ENCODE data around the gene MPND. TPM values are rescaled to one million over a fixed set of nuclear protein-coding genes. Genes with fewer than 3 reads are reported as not detected.

Gene MPND
- total and polyA plus RNA-seq, 5 donors from 2014 or later: 4.9 to 12.2 (median 5.9) TPM

DNA sequence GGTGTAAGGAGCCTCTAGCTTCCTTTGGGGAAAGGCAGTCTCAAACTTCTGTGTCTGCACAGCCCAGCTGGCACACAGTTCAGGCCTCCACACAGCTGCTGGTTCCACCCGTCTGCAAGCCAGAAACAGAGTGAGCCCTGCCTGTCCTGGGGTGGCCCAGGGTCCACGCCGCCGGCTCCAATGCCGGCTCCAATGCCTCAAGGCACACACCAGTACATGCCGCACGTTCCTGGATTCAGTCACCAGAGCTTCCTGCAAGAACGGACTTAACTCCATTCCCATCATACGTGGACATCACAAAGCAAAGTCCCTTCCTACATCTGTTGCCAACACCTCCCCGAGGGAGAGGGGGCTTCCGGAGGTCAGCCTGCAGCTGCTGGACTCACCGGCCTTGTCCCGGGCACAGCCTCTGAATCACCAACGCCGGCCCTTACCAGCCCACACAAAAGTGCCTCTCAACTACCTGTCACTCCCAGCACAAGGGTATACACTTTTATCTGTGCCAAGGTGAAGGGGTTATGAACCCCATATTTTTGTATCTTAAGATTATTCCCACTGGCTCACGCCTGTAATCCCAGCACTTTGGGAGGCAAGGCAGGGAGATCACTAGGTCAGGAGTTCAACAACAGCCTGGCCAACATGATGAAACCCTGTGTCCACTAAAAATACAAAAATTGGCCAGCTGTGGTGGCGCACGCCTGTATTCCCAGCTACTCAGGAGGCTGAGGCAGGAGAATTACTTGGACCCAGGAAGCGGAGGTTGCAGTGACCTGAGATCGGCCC lies 48.5 kb downstream of the MPND start:
- Mint-ChIP-seq H3K27me3 (no peaks in the 10 kb centered on the region), H3K4me1 (peaks cover 0 to 73% (median 43%) of the 10 kb centered on the region in 4 donors), H3K4me3 (peak overlapping the region in 1 of 4 donors; percentile 21), H3K9me3 (no peaks in the 10 kb centered on the region), H3K36me3 (peaks cover 16% of the 10 kb centered on the region), H3K27ac (peak overlapping the region in 1 of 3 donors; percentile 60)
- no peak for ATAC-seq (ENCODE audit: low read depth in 2 of 2)
- no peaks in the 10 kb centered on the region for H3K27me3 ChIP-seq (ENCODE audit: control insufficient read depth, insufficient read depth, low read length)
- H3K4me3 ChIP-seq (ENCODE audit: low read depth, low read length): no peak overlapping the region
- no peaks in the 10 kb centered on the region for H3K9me3 ChIP-seq (ENCODE audit: control insufficient read depth in 2 of 2, low read length in 2 of 2)
- H3K27ac ChIP-seq (ENCODE audit: insufficient read depth, low read length, poor library complexity, severe bottlenecking): no peak overlapping the region
- peaks cover 38% of the 10 kb centered on the region for H3K36me3 ChIP-seq (ENCODE audit: control insufficient read depth, insufficient read depth, low read length)
- peaks cover 27% of the 10 kb centered on the region for H3K4me1 ChIP-seq (ENCODE audit: control insufficient read depth, insufficient read depth, low read length, poor library complexity, severe bottlenecking)
- DNase-seq: no peak

- no peak overlapping the region for H3K27ac ChIP-seq (ENCODE audit: insufficient read depth, low read length, poor library complexity, severe bottlenecking)
- DNase-seq: no peak
- Mint-ChIP-seq H3K4me3 (peak overlapping the region in 3 of 4 donors; percentile 11 to 33 (median 29)), H3K27me3 (no peaks in the 10 kb centered on the region), H3K4me1 (peaks cover 0 to 83% (median 48%) of the 10 kb centered on the region in 4 donors), H3K36me3 (peaks cover 16% of the 10 kb centered on the region), H3K27ac (peak overlapping the region in 2 of 3 donors; percentile 44 to 83), H3K9me3 (no peaks in the 10 kb centered on the region)
- H3K36me3 ChIP-seq (ENCODE audit: control insufficient read depth, insufficient read depth, low read length): peaks cover 29% of the 10 kb centered on the region
- no peaks in the 10 kb centered on the region for H3K27me3 ChIP-seq (ENCODE audit: control insufficient read depth, insufficient read depth, low read length)
- no peaks in the 10 kb centered on the region for H3K9me3 ChIP-seq (ENCODE audit: control insufficient read depth in 2 of 2, low read length in 2 of 2)
- ATAC-seq (ENCODE audit: low read depth in 2 of 2): no peak
- peaks cover 47% of the 10 kb centered on the region for H3K4me1 ChIP-seq (ENCODE audit: control insufficient read depth, insufficient read depth, low read length, poor library complexity, severe bottlenecking)
- no peak overlapping the region for H3K4me3 ChIP-seq (ENCODE audit: low read depth, low read length)
Measured at GRCh38 chr19:4393947-4394590, 50.7 kb downstream of the MPND start.

DNA sequence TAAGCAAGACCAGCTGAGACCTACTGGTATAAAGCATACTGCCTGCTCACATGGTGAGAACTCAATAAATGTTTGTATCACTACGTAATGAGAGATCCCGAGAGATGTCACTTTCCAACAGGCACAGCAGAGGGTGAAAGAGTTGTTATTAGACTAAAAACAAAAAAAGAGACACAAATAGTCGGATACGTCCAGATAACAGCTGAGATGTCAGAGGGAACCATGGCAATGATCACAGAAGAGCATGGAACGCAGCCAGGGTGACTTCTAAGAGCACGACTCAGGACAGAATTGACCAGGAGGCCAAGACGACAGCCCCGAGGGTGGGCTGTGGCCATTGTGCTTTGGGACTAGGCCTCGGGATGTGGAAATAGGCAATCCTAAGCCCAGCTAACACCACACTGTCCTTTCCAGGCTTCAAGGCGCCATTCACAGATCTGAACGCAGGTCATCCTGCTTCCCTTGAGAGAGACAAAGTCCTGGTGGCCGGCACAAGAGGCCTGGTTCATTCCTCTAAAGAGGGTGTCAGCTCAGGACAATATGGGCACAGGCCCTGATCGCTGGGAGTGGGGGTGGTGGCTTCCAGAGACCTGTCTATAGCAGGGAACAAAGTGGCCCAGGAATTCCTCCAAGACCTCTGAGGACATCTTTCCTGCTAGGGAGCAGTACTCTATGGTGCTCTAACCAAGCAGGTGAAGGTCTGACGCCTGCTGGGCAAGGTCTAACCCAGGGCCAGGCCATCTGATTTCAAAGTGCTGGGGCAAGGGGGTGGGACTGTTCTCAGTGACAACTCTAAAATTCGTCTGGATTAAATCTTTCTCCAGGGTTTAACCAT lies 53.8 kb downstream of the MPND start:
- no peaks in the 10 kb centered on the region for H3K27me3 ChIP-seq (ENCODE audit: control insufficient read depth, insufficient read depth, low read length)
- ATAC-seq (ENCODE audit: low read depth in 2 of 2) (no peak), DNase-seq (no peak)
- Mint-ChIP-seq H3K27me3 (no peaks in the 10 kb centered on the region), H3K27ac (peak overlapping the region in 2 of 3 donors; percentile 38 to 73), H3K4me1 (peaks cover 3 to 81% (median 56%) of the 10 kb centered on the region in 4 donors), H3K4me3 (peak overlapping the region; percentile 27 to 92 (median 66)), H3K9me3 (no peaks in the 10 kb centered on the region), H3K36me3 (peaks cover 14% of the 10 kb centered on the region)
- no peak overlapping the region for H3K27ac ChIP-seq (ENCODE audit: insufficient read depth, low read length, poor library complexity, severe bottlenecking)
- H3K4me3 ChIP-seq (ENCODE audit: low read depth, low read length): no peak overlapping the region
- H3K4me1 ChIP-seq (ENCODE audit: control insufficient read depth, insufficient read depth, low read length, poor library complexity, severe bottlenecking): peaks cover 52% of the 10 kb centered on the region
- peaks cover 16% of the 10 kb centered on the region for H3K36me3 ChIP-seq (ENCODE audit: control insufficient read depth, insufficient read depth, low read length)
- H3K9me3 ChIP-seq (ENCODE audit: control insufficient read depth in 2 of 2, low read length in 2 of 2): no peaks in the 10 kb centered on the region

GRCh38 chr19:4399812-4400134 lies 56.4 kb downstream of the MPND start:
- Histone ChIP-seq H3K36me3 (ENCODE audit: control insufficient read depth, insufficient read depth, low read length) (peaks cover 8% of the 10 kb centered on the region), H3K27ac (ENCODE audit: insufficient read depth, low read length, poor library complexity, severe bottlenecking) (peak overlapping the region; percentile 84), H3K4me1 (ENCODE audit: control insufficient read depth, insufficient read depth, low read length, poor library complexity, severe bottlenecking) (peaks cover 54% of the 10 kb centered on the region), H3K9me3 (ENCODE audit: control insufficient read depth in 2 of 2, low read length in 2 of 2) (no peaks in the 10 kb centered on the region), H3K4me3 (ENCODE audit: low read depth, low read length) (peak overlapping the region; percentile 97), H3K27me3 (ENCODE audit: control insufficient read depth, insufficient read depth, low read length) (no peaks in the 10 kb centered on the region)
- Mint-ChIP-seq H3K36me3 (peaks cover 13% of the 10 kb centered on the region), H3K9me3 (no peaks in the 10 kb centered on the region), H3K27ac (peak overlapping the region; percentile 86 to 91 (median 89)), H3K27me3 (no peaks in the 10 kb centered on the region), H3K4me3 (peak overlapping the region; percentile 91 to 98 (median 92)), H3K4me1 (peaks cover 11 to 81% (median 56%) of the 10 kb centered on the region in 4 donors)
- no peak for ATAC-seq (ENCODE audit: low read depth in 2 of 2)
- peak in 2 of 3 donors; percentile 12 to 43 for DNase-seq

- Mint-ChIP-seq H3K27me3 (no peaks in the 10 kb centered on the region), H3K36me3 (peaks cover 8% of the 10 kb centered on the region), H3K4me3 (peak within 1 kb of the TSS; percentile 91 to 98 (median 92)), H3K4me1 (peaks cover 11 to 79% (median 52%) of the 10 kb centered on the region in 4 donors), H3K9me3 (no peaks in the 10 kb centered on the region), H3K27ac (peak within 1 kb of the TSS; percentile 86 to 98 (median 97))
- Histone ChIP-seq H3K4me3 (ENCODE audit: low read depth, low read length) (peak within 1 kb of the TSS; percentile 97), H3K36me3 (ENCODE audit: control insufficient read depth, insufficient read depth, low read length) (peaks cover 3% of the 10 kb centered on the region), H3K27me3 (ENCODE audit: control insufficient read depth, insufficient read depth, low read length) (no peaks in the 10 kb centered on the region), H3K27ac (ENCODE audit: insufficient read depth, low read length, poor library complexity, severe bottlenecking) (peak within 1 kb of the TSS; percentile 98), H3K4me1 (ENCODE audit: control insufficient read depth, insufficient read depth, low read length, poor library complexity, severe bottlenecking) (peaks cover 52% of the 10 kb centered on the region), H3K9me3 (ENCODE audit: control insufficient read depth in 2 of 2, low read length in 2 of 2) (no peaks in the 10 kb centered on the region)
- ATAC-seq (ENCODE audit: low read depth in 2 of 2) (peak; percentile 69 to 74), DNase-seq (peak; percentile 85 to 94 (median 90))
Measured at GRCh38 chr19:4400135-4400936, 57.0 kb downstream of the MPND start, which contains the start of gene SH3GL1. TSS of gene SH3GL1 (minus strand) at chr19:4400547. CDS start at chr19:4400368, 179 bp downstream.

GRCh38 chr19:4401769-4402170 lies 58.4 kb downstream of the MPND start:
- Mint-ChIP-seq H3K4me1 (peaks cover 11 to 67% (median 44%) of the 10 kb centered on the region in 4 donors), H3K36me3 (peaks cover 9% of the 10 kb centered on the region), H3K27me3 (no peaks in the 10 kb centered on the region), H3K4me3 (peak overlapping the region; percentile 84 to 92 (median 88)), H3K27ac (peak overlapping the region; percentile 87 to 98 (median 97)), H3K9me3 (no peaks in the 10 kb centered on the region)
- no peaks in the 10 kb centered on the region for H3K27me3 ChIP-seq (ENCODE audit: control insufficient read depth, insufficient read depth, low read length)
- H3K27ac ChIP-seq (ENCODE audit: insufficient read depth, low read length, poor library complexity, severe bottlenecking): peak overlapping the region; percentile 98
- no peaks in the 10 kb centered on the region for H3K36me3 ChIP-seq (ENCODE audit: control insufficient read depth, insufficient read depth, low read length)
- peak overlapping the region; percentile 87 for H3K4me3 ChIP-seq (ENCODE audit: low read depth, low read length)
- H3K9me3 ChIP-seq (ENCODE audit: control insufficient read depth in 2 of 2, low read length in 2 of 2): no peaks in the 10 kb centered on the region
- DNase-seq (no peak), ATAC-seq (ENCODE audit: low read depth in 2 of 2) (no peak)
- peaks cover 52% of the 10 kb centered on the region for H3K4me1 ChIP-seq (ENCODE audit: control insufficient read depth, insufficient read depth, low read length, poor library complexity, severe bottlenecking)

All from CD4-positive, CD25-positive, alpha-beta regulatory T cell (primary cell).